Activated CD4-positive, alpha-beta T cell treated with anti-CD3 and anti-CD28 coated beads, Interleukin-2, amount 10 ng/mL, durations not matched to agents 7 days and 5 days (primary cell): ENCODE measurements around the gene VMP1. TPM values are rescaled to one million over a fixed set of nuclear protein-coding genes. Genes with fewer than 3 reads are reported as not detected.

Source experiments
- CTCF ChIA-PET: fragments of 350-600 bp; sonication (Branson Sonifier 250); formaldehyde crosslinking; loops from one replicate; lab custom pipeline; 2021; ENCODE audit warnings: antibody characterized with exemption; lab: Charles Lee
- POLR2A ChIA-PET: fragments of 350-600 bp; sonication (Branson Sonifier 250); formaldehyde crosslinking; loops from one replicate; lab custom pipeline; 2021; ENCODE audit warnings: antibody characterized with exemption; lab: Charles Lee
- DNase-seq: peaks from one replicate; pipeline ENCODE4 v3.0.0-alpha.2; 2020
- H3K27ac Mint-ChIP-seq: one replicate; pipeline ENCODE4 v1.8.0; 2021; ENCODE audit warnings: mild to moderate bottlenecking, moderate library complexity, mixed read lengths
- H3K27me3 Mint-ChIP-seq: one replicate; pipeline ENCODE4 v1.8.0; 2021; ENCODE audit warnings: mixed read lengths
- H3K36me3 Mint-ChIP-seq: one replicate; pipeline ENCODE4 v1.8.0; 2021; ENCODE audit warnings: low read depth, mixed read lengths
- H3K4me1 Mint-ChIP-seq: one replicate; pipeline ENCODE4 v1.8.0; 2021; ENCODE audit warnings: mixed read lengths
- H3K4me3 Mint-ChIP-seq: one replicate; pipeline ENCODE4 v1.8.0; 2021; ENCODE audit warnings: mild to moderate bottlenecking, moderate library complexity, mixed read lengths
- H3K9me3 Mint-ChIP-seq: one replicate; pipeline ENCODE4 v1.8.0; 2021; ENCODE audit warnings: mixed read lengths
- total RNA-seq, 2 experiments: library from RNA; stranded (reverse); gene quantifications; one replicate each; pipeline ENCODE4 v1.2.3, GENCODE V29; 2021

Gene VMP1
- total RNA-seq, 2 experiments from 2014 or later = 194 to 213 TPM

DNA sequence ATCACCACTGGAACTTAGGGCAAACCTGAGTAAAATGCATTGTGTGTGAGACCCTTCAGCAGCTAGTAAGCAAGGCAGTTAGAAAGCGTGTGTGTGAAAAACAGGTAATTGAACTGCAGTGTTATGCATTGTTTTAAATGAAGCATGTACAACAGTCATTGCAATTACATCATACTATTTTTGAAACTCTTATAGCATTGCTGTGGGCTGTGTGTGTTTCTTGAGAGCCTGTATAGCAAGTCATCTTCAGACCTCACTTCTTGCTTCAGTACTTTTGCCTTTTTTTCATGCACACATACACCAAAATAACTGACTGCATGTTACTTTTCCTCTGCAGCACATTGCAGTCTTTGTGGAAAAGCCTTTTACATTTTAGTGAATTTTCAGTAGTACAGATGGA lies 19.4 kb upstream of the VMP1 start:
- H3K9me3 Mint-ChIP-seq = no peaks in the 10 kb centered on the region
- H3K27me3 Mint-ChIP-seq = no peaks in the 10 kb centered on the region
- no peak overlapping the region for H3K4me3 Mint-ChIP-seq
- peaks cover 64% of the 10 kb centered on the region for H3K36me3 Mint-ChIP-seq
- no peak for DNase-seq
- CTCF ChIA-PET = no interaction called here
- H3K4me1 Mint-ChIP-seq = peaks cover 6% of the 10 kb centered on the region
- no peak overlapping the region for H3K27ac Mint-ChIP-seq
- POLR2A ChIA-PET = no interaction called here

DNA sequence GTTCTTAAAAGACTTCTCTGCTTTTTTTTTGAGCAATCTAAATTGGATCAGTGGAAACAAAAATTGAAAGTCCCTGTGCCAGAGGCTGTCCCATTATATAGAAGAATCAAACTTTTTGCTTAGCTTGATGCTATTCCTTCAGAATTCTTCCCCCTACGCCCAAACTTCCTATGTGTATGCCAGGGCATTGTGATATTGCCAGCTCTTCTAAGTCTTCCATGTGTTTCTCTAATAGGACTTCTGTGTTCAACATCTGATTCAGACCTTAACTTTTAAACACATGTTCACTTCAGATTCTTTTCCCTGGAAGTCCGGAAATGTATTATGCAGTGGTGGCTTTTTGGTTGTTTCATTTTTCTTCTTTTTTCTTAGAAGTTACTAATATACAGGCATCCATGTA lies 19.0 kb upstream of the VMP1 start:
- ChIA-PET CTCF (interaction anchor here (0.6 to 2.7 kb wide), 2 partner anchors 18 to 80 kb away, joined by 3 to 6 read pairs; no protein-coding TSS in a partner anchor), POLR2A (no interaction called here)
- no peak for DNase-seq
- no peak overlapping the region for H3K4me3 Mint-ChIP-seq
- H3K36me3 Mint-ChIP-seq = peaks cover 62% of the 10 kb centered on the region
- peaks cover 6% of the 10 kb centered on the region for H3K4me1 Mint-ChIP-seq
- no peaks in the 10 kb centered on the region for H3K27me3 Mint-ChIP-seq
- no peaks in the 10 kb centered on the region for H3K9me3 Mint-ChIP-seq
- H3K27ac Mint-ChIP-seq = no peak overlapping the region

DNA sequence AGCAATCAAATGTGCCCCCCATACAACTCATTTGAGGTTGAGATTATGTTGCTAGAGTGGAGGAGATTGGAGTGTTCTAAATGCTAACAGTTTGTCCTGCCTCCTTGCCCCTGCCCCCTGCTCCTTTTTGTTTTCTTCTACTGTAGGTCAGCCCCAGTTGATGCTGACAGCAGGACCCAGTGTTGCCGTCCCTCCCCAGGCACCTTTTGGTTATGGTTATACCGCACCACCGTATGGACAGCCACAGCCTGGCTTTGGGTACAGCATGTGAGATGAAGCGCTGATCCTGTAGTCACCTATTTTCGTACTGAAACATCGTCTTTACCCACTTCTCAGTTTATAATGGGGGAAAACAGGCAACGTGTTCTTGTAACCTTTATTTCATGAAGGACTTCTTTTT lies 13.9 kb upstream of the VMP1 start:
- ChIA-PET CTCF (no interaction called here), POLR2A (no interaction called here)
- Mint-ChIP-seq H3K36me3 (peaks cover 68% of the 10 kb centered on the region), H3K4me1 (peaks cover 16% of the 10 kb centered on the region), H3K9me3 (no peaks in the 10 kb centered on the region), H3K27me3 (no peaks in the 10 kb centered on the region), H3K4me3 (no peak overlapping the region), H3K27ac (no peak overlapping the region)
- no peak for DNase-seq

- Mint-ChIP-seq H3K27me3 (no peaks in the 10 kb centered on the region), H3K36me3 (peaks cover 72% of the 10 kb centered on the region), H3K27ac (no peak overlapping the region), H3K9me3 (no peaks in the 10 kb centered on the region), H3K4me1 (peaks cover 24% of the 10 kb centered on the region), H3K4me3 (no peak overlapping the region)
- DNase-seq = no peak
- POLR2A ChIA-PET = no interaction called here
- CTCF ChIA-PET = no interaction called here
These were observed 13.1 kb upstream of the VMP1 start for GRCh38 chr17:59694344-59694743.

GRCh38 chr17:59695945-59696681 lies 11.3 kb upstream of the VMP1 start:
- Mint-ChIP-seq H3K27ac (no peak overlapping the region), H3K4me3 (no peak overlapping the region), H3K27me3 (no peaks in the 10 kb centered on the region), H3K36me3 (peaks cover 69% of the 10 kb centered on the region), H3K9me3 (no peaks in the 10 kb centered on the region), H3K4me1 (peaks cover 40% of the 10 kb centered on the region)
- ChIA-PET CTCF (interaction anchor here (0.5 to 1.2 kb wide), 2 partner anchors 8 to 572 kb away, joined by 4 read pairs; no protein-coding TSS in a partner anchor), POLR2A (no interaction called here)
- DNase-seq = no peak

DNA sequence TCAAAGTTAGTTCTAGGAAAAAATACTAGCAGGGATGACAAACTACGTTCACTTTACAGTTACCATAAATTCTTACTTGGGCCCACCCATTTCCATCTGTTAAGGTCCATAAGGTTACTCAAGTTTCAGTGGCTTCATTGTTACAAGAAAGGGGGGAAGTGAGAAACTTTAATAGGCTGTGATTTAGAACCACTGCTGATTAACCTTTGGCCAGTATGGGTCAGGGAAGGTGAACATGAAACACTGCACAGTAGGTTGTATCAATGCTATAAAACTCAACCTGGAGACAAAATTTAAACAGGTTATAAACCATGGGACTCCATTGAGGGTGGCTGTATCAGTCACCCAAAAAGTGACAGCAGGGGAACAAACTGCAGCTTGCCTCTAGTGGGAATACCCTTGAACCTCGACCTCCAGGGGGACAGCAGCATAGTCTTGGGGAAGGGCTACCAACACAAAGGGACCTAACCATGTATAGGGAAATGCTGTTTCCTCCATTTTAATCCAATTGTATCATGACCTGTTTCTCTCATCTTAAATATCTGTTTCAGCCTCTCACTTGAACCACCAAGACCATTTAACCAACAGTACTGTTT lies 10.7 kb upstream of the VMP1 start:
- peaks cover 65% of the 10 kb centered on the region for H3K36me3 Mint-ChIP-seq
- no peak overlapping the region for H3K4me3 Mint-ChIP-seq
- peaks cover 42% of the 10 kb centered on the region for H3K4me1 Mint-ChIP-seq
- no peak overlapping the region for H3K27ac Mint-ChIP-seq
- DNase-seq = no peak
- no peaks in the 10 kb centered on the region for H3K27me3 Mint-ChIP-seq
- CTCF ChIA-PET = interaction anchor here (0.5 to 0.7 kb wide), 2 partner anchors 181 to 572 kb away, joined by 3 to 4 read pairs; no protein-coding TSS in a partner anchor
- H3K9me3 Mint-ChIP-seq = no peaks in the 10 kb centered on the region
- POLR2A ChIA-PET = no interaction called here

GRCh38 chr17:59698143-59698542 lies 9.3 kb upstream of the VMP1 start:
- no peaks in the 10 kb centered on the region for H3K9me3 Mint-ChIP-seq
- H3K4me1 Mint-ChIP-seq = peaks cover 52% of the 10 kb centered on the region
- ChIA-PET POLR2A (no interaction called here), CTCF (no interaction called here)
- no peak overlapping the region for H3K4me3 Mint-ChIP-seq
- no peaks in the 10 kb centered on the region for H3K27me3 Mint-ChIP-seq
- peaks cover 65% of the 10 kb centered on the region for H3K36me3 Mint-ChIP-seq
- peak overlapping the region; percentile 63 for H3K27ac Mint-ChIP-seq
- DNase-seq = no peak

DNA sequence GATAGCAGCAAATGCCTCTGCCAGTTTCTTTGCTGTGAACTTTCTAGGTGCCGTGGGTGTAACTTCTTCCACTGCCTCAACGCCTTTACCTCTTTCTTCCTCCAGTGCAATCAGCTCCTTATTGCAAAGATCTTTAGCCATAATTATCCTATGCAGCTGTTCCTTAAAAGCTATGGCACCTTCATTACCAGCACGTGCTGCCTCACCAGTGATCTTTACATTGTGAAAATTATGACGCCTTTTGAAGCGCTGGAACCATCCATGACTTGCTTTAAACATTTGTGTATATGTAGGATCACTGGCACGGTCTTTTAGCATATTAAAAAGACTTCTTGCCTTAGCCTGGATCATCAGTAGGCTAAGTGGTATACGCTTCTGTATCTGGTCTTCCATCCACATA lies 8.2 kb upstream of the VMP1 start:
- POLR2A ChIA-PET = no interaction called here
- no peaks in the 10 kb centered on the region for H3K9me3 Mint-ChIP-seq
- CTCF ChIA-PET = interaction anchor here (1.2 to 1.3 kb wide), 2 partner anchors 29 to 44 kb away, joined by 3 to 4 read pairs; no protein-coding TSS in a partner anchor

DNA sequence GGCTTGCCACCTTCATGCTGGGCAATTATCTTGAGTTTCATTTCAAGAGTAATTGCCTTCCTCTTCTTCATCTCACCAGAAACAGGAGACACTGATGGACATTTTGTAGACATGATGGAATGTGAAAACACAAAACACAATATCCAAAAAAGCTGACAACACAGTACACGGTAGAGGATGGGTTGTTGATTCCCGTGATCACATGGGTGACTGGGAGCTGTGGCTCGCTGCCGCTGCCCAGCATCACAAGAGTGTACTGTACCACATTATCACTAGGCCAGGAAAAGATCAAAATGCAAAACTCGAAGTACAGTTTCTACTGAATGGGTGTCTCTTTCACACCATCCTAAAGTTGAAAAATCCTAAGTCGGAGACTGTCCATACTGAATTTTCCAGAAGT lies 7.7 kb upstream of the VMP1 start:
- Mint-ChIP-seq H3K4me3 (no peak overlapping the region), H3K36me3 (peaks cover 56% of the 10 kb centered on the region), H3K27ac (no peak overlapping the region), H3K4me1 (peaks cover 60% of the 10 kb centered on the region), H3K27me3 (no peaks in the 10 kb centered on the region), H3K9me3 (no peaks in the 10 kb centered on the region)
- DNase-seq = no peak
- POLR2A ChIA-PET = no interaction called here
- CTCF ChIA-PET = interaction anchor here (0.6 to 1.3 kb wide), 3 partner anchors 30 to 164 kb away, joined by 3 to 7 read pairs (median 4); no protein-coding TSS in a partner anchor

More for the DNA sequence above, 8.2 kb upstream of the VMP1 start:
- Mint-ChIP-seq H3K4me3 (no peak overlapping the region), H3K4me1 (peaks cover 58% of the 10 kb centered on the region), H3K27ac (no peak overlapping the region), H3K36me3 (peaks cover 60% of the 10 kb centered on the region), H3K27me3 (no peaks in the 10 kb centered on the region)
- DNase-seq = no peak

GRCh38 chr17:59702304-59702703 lies 5.2 kb upstream of the VMP1 start:
- POLR2A ChIA-PET = no interaction called here
- no peak overlapping the region for H3K4me3 Mint-ChIP-seq
- no peaks in the 10 kb centered on the region for H3K9me3 Mint-ChIP-seq
- CTCF ChIA-PET = interaction anchor here (0.9 to 1.4 kb wide), 3 partner anchors 13 to 36 kb away, joined by 3 to 5 read pairs (median 4); no protein-coding TSS in a partner anchor
- peaks cover 47% of the 10 kb centered on the region for H3K36me3 Mint-ChIP-seq
- H3K27ac Mint-ChIP-seq = no peak overlapping the region
- H3K27me3 Mint-ChIP-seq = no peaks in the 10 kb centered on the region
- H3K4me1 Mint-ChIP-seq = peaks cover 73% of the 10 kb centered on the region
- DNase-seq = no peak

DNA sequence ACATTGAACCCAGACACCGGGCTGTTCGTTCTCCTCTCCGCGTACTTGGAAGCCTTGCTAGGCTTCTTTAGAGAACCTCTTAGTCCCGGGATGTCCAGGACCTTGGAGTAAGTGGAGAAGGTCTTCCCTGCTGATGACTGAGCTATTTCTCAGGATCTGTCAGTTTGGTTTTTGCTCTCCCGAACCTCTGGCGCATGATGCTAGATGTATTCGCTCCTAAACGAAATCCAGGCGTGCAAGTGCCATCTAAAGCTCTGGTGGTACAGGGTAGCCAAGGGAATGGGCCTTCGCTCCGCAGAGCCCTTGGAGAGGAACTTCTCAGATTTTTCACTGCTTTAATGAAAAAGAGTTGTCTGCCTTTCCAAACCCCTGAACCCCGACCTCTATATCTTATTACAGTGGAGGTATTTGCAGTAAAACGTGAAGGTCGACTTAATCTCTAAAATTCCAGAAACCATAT lies 547 bp downstream of the VMP1 start:
- no peak for DNase-seq
- CTCF ChIA-PET = interaction anchor here (1.0 to 2.2 kb wide), 3 partner anchors 12 to 257 kb away, joined by 3 to 10 read pairs (median 3); partner anchors contain the start of gene RNFT1
- peaks cover 15% of the 10 kb centered on the region for H3K36me3 Mint-ChIP-seq
- H3K27me3 Mint-ChIP-seq = no peaks in the 10 kb centered on the region
- peak overlapping the region; percentile 96 for H3K27ac Mint-ChIP-seq
- H3K4me3 Mint-ChIP-seq = peak overlapping the region; percentile 94
- peaks cover 54% of the 10 kb centered on the region for H3K4me1 Mint-ChIP-seq
- POLR2A ChIA-PET = no interaction called here
- no peaks in the 10 kb centered on the region for H3K9me3 Mint-ChIP-seq

DNA sequence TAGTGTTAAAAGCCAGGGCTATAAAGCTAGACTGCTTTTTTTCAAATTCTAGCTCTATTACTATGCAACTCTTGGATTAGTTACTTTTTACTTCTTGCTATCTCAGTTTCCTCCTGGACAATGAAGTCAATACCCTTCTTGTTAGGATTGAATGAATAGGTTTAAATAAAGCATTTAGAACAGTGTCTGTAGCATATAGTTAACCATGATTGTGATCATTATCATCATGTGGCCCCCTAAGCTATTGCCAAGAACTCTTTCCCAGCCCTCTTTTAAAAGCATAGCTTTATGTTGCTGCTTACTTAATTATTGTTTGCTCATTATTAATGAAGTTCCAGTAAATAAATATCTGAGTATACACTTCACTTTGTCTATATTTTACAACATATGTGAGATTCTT lies 4.5 kb downstream of the VMP1 start:
- CTCF ChIA-PET = interaction anchor here (0.7 kb wide), 1 partner anchor 430 kb away, joined by 3 read pairs; no protein-coding TSS in a partner anchor
- no peak for DNase-seq
- H3K27ac Mint-ChIP-seq = no peak overlapping the region
- no peaks in the 10 kb centered on the region for H3K27me3 Mint-ChIP-seq
- peaks cover 32% of the 10 kb centered on the region for H3K4me1 Mint-ChIP-seq
- H3K36me3 Mint-ChIP-seq = peaks cover 4% of the 10 kb centered on the region
- no peaks in the 10 kb centered on the region for H3K9me3 Mint-ChIP-seq
- no peak overlapping the region for H3K4me3 Mint-ChIP-seq
- POLR2A ChIA-PET = no interaction called here

DNA sequence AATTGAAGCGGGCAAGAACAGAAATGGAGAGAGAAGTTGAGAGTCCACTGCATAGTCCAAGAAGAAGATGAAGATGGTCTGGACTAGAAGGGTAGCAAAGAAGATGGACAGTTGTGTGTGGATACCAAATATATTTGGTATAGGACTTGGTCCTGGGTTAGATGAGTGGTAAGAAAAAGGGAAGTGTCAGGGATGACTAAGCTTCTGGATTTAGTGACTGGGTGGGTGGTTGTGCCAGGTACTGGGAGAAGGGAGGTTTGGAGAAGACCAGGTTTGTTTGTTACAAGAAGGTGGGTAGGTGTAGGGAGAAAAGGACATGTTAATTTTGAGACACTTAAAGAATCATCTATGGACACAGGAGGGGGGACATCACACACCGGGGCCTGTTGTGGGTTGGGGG lies 5.4 kb downstream of the VMP1 start:
- no peak for DNase-seq
- POLR2A ChIA-PET = no interaction called here
- no peak overlapping the region for H3K4me3 Mint-ChIP-seq
- no peaks in the 10 kb centered on the region for H3K27me3 Mint-ChIP-seq
- no peaks in the 10 kb centered on the region for H3K9me3 Mint-ChIP-seq
- CTCF ChIA-PET = no interaction called here
- peaks cover 32% of the 10 kb centered on the region for H3K4me1 Mint-ChIP-seq
- no peaks in the 10 kb centered on the region for H3K36me3 Mint-ChIP-seq
- H3K27ac Mint-ChIP-seq = no peak overlapping the region
